ENCODE results near the gene POMGNT2. TPM values are rescaled to one million over a fixed set of nuclear protein-coding genes. Genes with fewer than 3 reads are reported as not detected.
"Not testable (repeated sequence)": the region's sequence is repeated elsewhere in the genome, so short reads cannot be mapped to it uniquely, and the experiment has no call there.

POMGNT2 gene
- polyA plus RNA-seq, 1 of the 3 experiments (the other 2 are of a cell fraction) = 20.6 TPM

DNA sequence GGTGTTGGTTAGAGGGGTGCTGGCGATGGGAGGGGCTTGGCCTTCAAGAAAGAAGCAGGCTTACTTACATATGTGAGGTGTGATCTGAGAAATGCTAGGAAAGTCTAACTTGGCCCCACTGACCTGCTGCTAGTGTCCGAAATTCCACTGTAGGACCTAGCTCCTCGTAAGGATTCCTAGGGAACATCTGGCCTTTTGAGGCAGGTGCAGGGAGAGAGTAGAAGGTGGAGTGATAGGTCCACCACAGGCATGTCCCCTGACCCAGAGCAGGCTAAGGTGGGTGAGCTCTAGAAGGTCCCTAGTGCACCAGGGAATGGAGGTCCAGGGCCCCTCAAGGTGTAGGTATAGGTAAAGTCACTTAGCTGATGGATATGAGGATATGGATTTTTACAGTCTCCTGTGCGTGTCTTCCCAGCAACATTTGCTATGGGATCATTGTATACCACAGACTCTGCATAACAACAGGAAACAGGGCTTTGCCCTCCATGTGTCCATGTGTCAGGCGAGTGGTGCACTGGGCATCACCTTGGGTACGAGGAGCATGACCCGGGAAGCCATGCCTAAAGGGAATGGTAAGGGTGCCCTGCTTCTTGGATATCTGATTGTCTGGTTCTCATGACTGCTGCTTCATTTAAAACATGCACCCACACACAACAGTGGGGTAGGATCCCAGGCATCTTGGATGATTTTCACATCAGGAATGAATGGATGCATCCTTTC lies 32.6 kb downstream of the POMGNT2 start:
- TF ChIP-seq POLR2AphosphoS5 (IDR thresholded peaks at IDR 0.05; ENCODE audit: low read depth, low read length) = no peak
- TF ChIP-seq NRF1 (IDR thresholded peaks at IDR 0.05; ENCODE audit: low read depth, low read length) = no peak
- TF ChIP-seq SMC3 (IDR thresholded peaks at IDR 0.05; ENCODE audit: low read depth, low read length) = no peak
- TF ChIP-seq GATA2 (CRISPR knock-in tag; IDR thresholded peaks at IDR 0.05) = no peak
- TF ChIP-seq, protein P1, sequence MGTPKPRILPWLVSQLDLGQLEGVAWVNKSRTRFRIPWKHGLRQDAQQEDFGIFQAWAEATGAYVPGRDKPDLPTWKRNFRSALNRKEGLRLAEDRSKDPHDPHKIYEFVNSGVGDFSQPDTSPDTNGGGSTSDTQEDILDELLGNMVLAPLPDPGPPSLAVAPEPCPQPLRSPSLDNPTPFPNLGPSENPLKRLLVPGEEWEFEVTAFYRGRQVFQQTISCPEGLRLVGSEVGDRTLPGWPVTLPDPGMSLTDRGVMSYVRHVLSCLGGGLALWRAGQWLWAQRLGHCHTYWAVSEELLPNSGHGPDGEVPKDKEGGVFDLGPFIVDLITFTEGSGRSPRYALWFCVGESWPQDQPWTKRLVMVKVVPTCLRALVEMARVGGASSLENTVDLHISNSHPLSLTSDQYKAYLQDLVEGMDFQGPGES (IDR thresholded peaks at IDR 0.05; ENCODE audit: low read depth, low read length) = no peak
- TF ChIP-seq RCOR1 (IDR thresholded peaks at IDR 0.05; ENCODE audit: low read length) = no peak
- TF ChIP-seq RFX5 (IDR thresholded peaks at IDR 0.05; ENCODE audit: low read length) = no peak
- Histone ChIP-seq H3K9ac (no peak overlapping the region), H3K79me2 (ENCODE audit: insufficient read depth) (no peaks in the 10 kb centered on the region), H3K4me1 (ENCODE audit: control insufficient read depth in 1 of 2, insufficient read depth in 2 of 2, low read depth in 1 of 2, low read length in 1 of 2) (peaks cover 0 to 16% of the 10 kb centered on the region in 2 experiments; a peak in 1 of 4 replicates), H3F3A (replicated peaks; ENCODE audit: insufficient read depth) (no peaks in the 10 kb centered on the region), H4K20me1 (ENCODE audit: insufficient read depth) (no peaks in the 10 kb centered on the region), H3K36me3 (replicated peaks in 1 of 2; ENCODE audit: control insufficient read depth in 1 of 2, insufficient read depth in 2 of 2, low read length in 1 of 2) (no peaks in the 10 kb centered on the region), H3K4me3 (ENCODE audit: low read depth in 2 of 2, low read length in 1 of 2) (no peak overlapping the region), H3K9me2 (no peaks in the 10 kb centered on the region), H3K9me3 (no peaks in the 10 kb centered on the region), H3K4me2 (no peak overlapping the region), H3K27ac (ENCODE audit: low read depth in 2 of 2, low read length in 1 of 2) (no peak overlapping the region), H2AFZ (ENCODE audit: low read depth) (no peak overlapping the region), H3K27me3 (ENCODE audit: insufficient read depth) (no peaks in the 10 kb centered on the region)
- ChIA-PET CTCF (interaction anchor here (2.3 kb wide), 1 partner anchor 111 kb away, joined by 9 read pairs; no protein-coding TSS in a partner anchor), POLR2A (no interaction called here)
- WGBS (ENCODE audit: low lambda C conversion rate) = 23% methylated on average over 7 of the region's 7 CpGs
- DNase-seq = no peak

GRCh38 chr3:43072361-43072760 lies 33.5 kb downstream of the POMGNT2 start:
- H3K27me3 ChIP-seq (ENCODE audit: insufficient read depth) = no peaks in the 10 kb centered on the region
- ChIA-PET CTCF (interaction anchor here (0.8 to 2.3 kb wide), 2 partner anchors 10 to 110 kb away, joined by 3 to 9 read pairs; no protein-coding TSS in a partner anchor), POLR2A (no interaction called here)
- no peaks in the 10 kb centered on the region for H3K9me3 ChIP-seq
- no peak overlapping the region for H3K4me3 ChIP-seq (ENCODE audit: low read depth in 2 of 2, low read length in 1 of 2)
- H3K4me2 ChIP-seq = no peak overlapping the region
- DNase-seq = no peak
- no peak overlapping the region for H2AFZ ChIP-seq (ENCODE audit: low read depth)
- 49% methylated on average over 4 of the region's 4 CpGs for WGBS (ENCODE audit: low lambda C conversion rate)
- no peaks in the 10 kb centered on the region for H3K36me3 ChIP-seq (replicated peaks in 1 of 2; ENCODE audit: control insufficient read depth in 1 of 2, insufficient read depth in 2 of 2, low read length in 1 of 2)
- no peak overlapping the region for H3K9ac ChIP-seq
- no peaks in the 10 kb centered on the region for H4K20me1 ChIP-seq (ENCODE audit: insufficient read depth)
- no peak for TF ChIP-seq FOSL2 (IDR thresholded peaks at IDR 0.05; ENCODE audit: borderline replicate concordance, low read depth)
- no peaks in the 10 kb centered on the region for H3F3A ChIP-seq (replicated peaks; ENCODE audit: insufficient read depth)
- H3K79me2 ChIP-seq (ENCODE audit: insufficient read depth) = no peaks in the 10 kb centered on the region
- H3K4me1 ChIP-seq (ENCODE audit: control insufficient read depth in 1 of 2, insufficient read depth in 2 of 2, low read depth in 1 of 2, low read length in 1 of 2) = peaks cover 0 to 15% of the 10 kb centered on the region in 2 experiments; a peak in 1 of 4 replicates
- no peaks in the 10 kb centered on the region for H3K9me2 ChIP-seq
- no peak overlapping the region for H3K27ac ChIP-seq (ENCODE audit: low read depth in 2 of 2, low read length in 1 of 2)

DNA sequence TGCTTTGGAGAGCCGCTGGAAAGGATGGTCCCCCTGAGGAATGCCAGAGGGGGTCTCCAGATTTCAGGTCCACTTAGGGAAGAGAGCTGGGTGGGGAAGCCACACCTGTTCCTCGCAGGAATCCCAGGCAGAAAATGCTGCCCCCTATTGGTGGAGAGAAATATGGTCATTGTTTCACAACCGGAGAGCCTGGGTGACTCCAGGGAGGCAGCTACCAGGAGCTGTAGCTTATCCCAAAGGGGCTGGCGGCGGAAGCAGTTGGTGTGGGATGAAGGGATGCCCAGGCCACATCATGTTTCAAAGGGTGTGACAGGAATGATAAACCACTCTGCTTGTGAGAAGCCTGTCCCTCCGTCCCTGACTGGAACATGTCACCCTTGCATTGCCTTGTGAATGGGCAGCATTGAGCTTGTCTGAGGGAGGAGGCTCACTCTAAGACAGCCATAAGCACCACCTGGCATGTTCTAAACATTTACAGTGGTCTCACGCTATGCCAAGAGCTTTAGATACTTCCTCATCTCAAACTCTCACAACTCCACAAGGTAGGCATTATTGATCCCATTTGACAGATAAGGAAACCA lies 34.5 kb downstream of the POMGNT2 start:
- no peak overlapping the region for H3K4me2 ChIP-seq
- no peaks in the 10 kb centered on the region for H3K27me3 ChIP-seq (ENCODE audit: insufficient read depth)
- DNase-seq = peak; percentile 28
- H4K20me1 ChIP-seq (ENCODE audit: insufficient read depth) = no peaks in the 10 kb centered on the region
- WGBS (ENCODE audit: low lambda C conversion rate) = 60% methylated on average over 6 of the region's 7 CpGs
- H3K36me3 ChIP-seq (replicated peaks in 1 of 2; ENCODE audit: control insufficient read depth in 1 of 2, insufficient read depth in 2 of 2, low read length in 1 of 2) = no peaks in the 10 kb centered on the region
- ChIA-PET POLR2A (no interaction called here), CTCF (interaction anchor here (0.8 to 2.3 kb wide), 3 partner anchors 11 to 452 kb away, joined by 3 to 9 read pairs (median 3); no protein-coding TSS in a partner anchor)
- H2AFZ ChIP-seq (ENCODE audit: low read depth) = no peak overlapping the region
- no peak overlapping the region for H3K9ac ChIP-seq
- no peak overlapping the region for H3K4me3 ChIP-seq (ENCODE audit: low read depth in 2 of 2, low read length in 1 of 2)
- TF ChIP-seq TCF12 (IDR thresholded peaks at IDR 0.05) = no peak
- TF ChIP-seq RAD21 (IDR thresholded peaks at IDR 0.05; ENCODE audit: low read length) = peak; percentile 21; the same call in 1 of the 2 replicates
- TF ChIP-seq, protein P2, sequence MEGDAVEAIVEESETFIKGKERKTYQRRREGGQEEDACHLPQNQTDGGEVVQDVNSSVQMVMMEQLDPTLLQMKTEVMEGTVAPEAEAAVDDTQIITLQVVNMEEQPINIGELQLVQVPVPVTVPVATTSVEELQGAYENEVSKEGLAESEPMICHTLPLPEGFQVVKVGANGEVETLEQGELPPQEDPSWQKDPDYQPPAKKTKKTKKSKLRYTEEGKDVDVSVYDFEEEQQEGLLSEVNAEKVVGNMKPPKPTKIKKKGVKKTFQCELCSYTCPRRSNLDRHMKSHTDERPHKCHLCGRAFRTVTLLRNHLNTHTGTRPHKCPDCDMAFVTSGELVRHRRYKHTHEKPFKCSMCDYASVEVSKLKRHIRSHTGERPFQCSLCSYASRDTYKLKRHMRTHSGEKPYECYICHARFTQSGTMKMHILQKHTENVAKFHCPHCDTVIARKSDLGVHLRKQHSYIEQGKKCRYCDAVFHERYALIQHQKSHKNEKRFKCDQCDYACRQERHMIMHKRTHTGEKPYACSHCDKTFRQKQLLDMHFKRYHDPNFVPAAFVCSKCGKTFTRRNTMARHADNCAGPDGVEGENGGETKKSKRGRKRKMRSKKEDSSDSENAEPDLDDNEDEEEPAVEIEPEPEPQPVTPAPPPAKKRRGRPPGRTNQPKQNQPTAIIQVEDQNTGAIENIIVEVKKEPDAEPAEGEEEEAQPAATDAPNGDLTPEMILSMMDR (IDR thresholded peaks at IDR 0.05) = peak; percentile 47
- no peaks in the 10 kb centered on the region for H3K9me3 ChIP-seq
- peaks cover 0 to 12% of the 10 kb centered on the region in 2 experiments; a peak in 1 of 4 replicates for H3K4me1 ChIP-seq (ENCODE audit: control insufficient read depth in 1 of 2, insufficient read depth in 2 of 2, low read depth in 1 of 2, low read length in 1 of 2)
- H3K27ac ChIP-seq (ENCODE audit: low read depth in 2 of 2, low read length in 1 of 2) = no peak overlapping the region
- H3F3A ChIP-seq (replicated peaks; ENCODE audit: insufficient read depth) = no peaks in the 10 kb centered on the region
- no peaks in the 10 kb centered on the region for H3K9me2 ChIP-seq
- no peaks in the 10 kb centered on the region for H3K79me2 ChIP-seq (ENCODE audit: insufficient read depth)

GRCh38 chr3:43070670-43071069 lies 35.2 kb downstream of the POMGNT2 start:
- H2AFZ ChIP-seq (ENCODE audit: low read depth); H3K9me3 ChIP-seq; H3K27me3 ChIP-seq (ENCODE audit: insufficient read depth); DNase-seq; H3F3A ChIP-seq (replicated peaks; ENCODE audit: insufficient read depth); H4K20me1 ChIP-seq (ENCODE audit: insufficient read depth); H3K27ac ChIP-seq (ENCODE audit: low read depth in 2 of 2, low read length in 1 of 2); H3K9ac ChIP-seq; POLR2A ChIA-PET; H3K4me2 ChIP-seq; H3K36me3 ChIP-seq (replicated peaks in 1 of 2; ENCODE audit: control insufficient read depth in 1 of 2, insufficient read depth in 2 of 2, low read length in 1 of 2); H3K4me1 ChIP-seq (ENCODE audit: control insufficient read depth in 1 of 2, insufficient read depth in 2 of 2, low read depth in 1 of 2, low read length in 1 of 2); H3K4me3 ChIP-seq (ENCODE audit: low read depth in 2 of 2, low read length in 1 of 2); H3K79me2 ChIP-seq (ENCODE audit: insufficient read depth); H3K9me2 ChIP-seq: not testable (repeated sequence)
- 63% methylated on average over 5 of the region's 5 CpGs for WGBS (ENCODE audit: low lambda C conversion rate)
- CTCF ChIA-PET = interaction anchor here (0.7 to 1.2 kb wide), 3 partner anchors 13 to 453 kb away, joined by 3 read pairs; no protein-coding TSS in a partner anchor
